Measurements from ENCODE around the gene MFN1.
"Not testable (repeated sequence)": the region's sequence is repeated elsewhere in the genome, so short reads cannot be mapped to it uniquely, and the experiment has no call there.

Gene MFN1

DNA sequence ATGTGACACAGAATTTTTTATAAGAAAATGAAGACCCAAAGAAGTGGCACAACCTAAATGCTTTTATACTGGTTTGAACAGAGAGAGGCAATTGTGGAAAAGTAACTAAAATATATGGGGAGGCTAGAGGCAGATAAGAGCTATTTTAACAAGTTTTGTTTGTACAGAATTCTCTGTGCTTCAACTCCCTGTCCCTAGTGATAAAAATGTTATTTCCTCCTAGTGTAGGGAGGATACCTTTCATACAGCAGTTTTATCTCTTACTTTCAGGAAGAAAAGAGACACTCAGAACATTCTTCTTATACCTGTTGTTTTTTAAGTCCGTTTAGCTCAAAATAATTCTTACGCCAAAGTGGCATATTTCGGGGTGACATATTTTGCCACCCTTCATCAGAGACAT, 45.9 kb upstream of the MFN1 start:
- Histone ChIP-seq H3K4me1 (ENCODE audit: control insufficient read depth in 1 of 2, insufficient read depth in 2 of 2, low read length in 2 of 2) (peaks cover 0 to 2% of the 10 kb centered on the region in 2 experiments), H2BK12ac (ENCODE audit: low read length) (no peak overlapping the region), H2BK5ac (ENCODE audit: low read depth, low read length, poor library complexity) (no peak overlapping the region), H3K36me3 (ENCODE audit: control insufficient read depth in 1 of 2, insufficient read depth in 2 of 2, low read length in 2 of 2) (no peaks in the 10 kb centered on the region), H2AFZ (ENCODE audit: insufficient read depth, low read length, poor library complexity) (no peak overlapping the region), H3K18ac (ENCODE audit: low read length) (no peak overlapping the region), H3K4me2 (ENCODE audit: low read length) (no peak overlapping the region), H2AK5ac (ENCODE audit: low read length) (no peak overlapping the region), H3K4me3 (ENCODE audit: low read depth, low read length) (no peak overlapping the region), H3K9me3 (ENCODE audit: insufficient read depth, low read depth, low read length) (no peaks in the 10 kb centered on the region), H3K79me1 (ENCODE audit: low read length) (no peaks in the 10 kb centered on the region), H4K91ac (ENCODE audit: low read depth, low read length) (no peak overlapping the region), H2BK120ac (ENCODE audit: insufficient read depth, low read length, poor library complexity) (no peak overlapping the region), H3K14ac (ENCODE audit: low read length) (no peak overlapping the region), H4K8ac (ENCODE audit: low read depth, low read length) (no peak overlapping the region), H3K4ac (ENCODE audit: low read depth, low read length) (no peak overlapping the region), H3K79me2 (ENCODE audit: control insufficient read depth, insufficient read depth, low read length, poor library complexity) (no peaks in the 10 kb centered on the region), H3K23ac (ENCODE audit: low read length) (no peak overlapping the region), H4K12ac (ENCODE audit: low read depth, low read length) (no peak overlapping the region), H3K9ac (ENCODE audit: low read length) (no peak overlapping the region), H3K27ac (ENCODE audit: low read depth, low read length) (no peak overlapping the region), H3K27me3 (ENCODE audit: insufficient read depth, low read length) (no peaks in the 10 kb centered on the region)
- no peak for DNase-seq
- WGBS (ENCODE audit: extremely low coverage, insufficient coverage, insufficient read length): no CpG with 5 or more reads among the region's 3 CpGs

GRCh38 chr3:179302111-179302510, 45.4 kb upstream of the MFN1 start:
- Histone ChIP-seq H3K9me3 (ENCODE audit: insufficient read depth, low read depth, low read length) (no peaks in the 10 kb centered on the region), H2BK120ac (ENCODE audit: insufficient read depth, low read length, poor library complexity) (no peak overlapping the region), H2BK5ac (ENCODE audit: low read depth, low read length, poor library complexity) (no peak overlapping the region), H3K23ac (ENCODE audit: low read length) (no peak overlapping the region), H2AK5ac (ENCODE audit: low read length) (no peak overlapping the region), H3K18ac (ENCODE audit: low read length) (no peak overlapping the region), H2AFZ (ENCODE audit: insufficient read depth, low read length, poor library complexity) (no peak overlapping the region), H3K27ac (ENCODE audit: low read depth, low read length) (no peak overlapping the region), H3K4me3 (ENCODE audit: low read depth, low read length) (no peak overlapping the region), H4K91ac (ENCODE audit: low read depth, low read length) (no peak overlapping the region), H3K14ac (ENCODE audit: low read length) (no peak overlapping the region), H2BK12ac (ENCODE audit: low read length) (no peak overlapping the region), H3K79me2 (ENCODE audit: control insufficient read depth, insufficient read depth, low read length, poor library complexity) (no peaks in the 10 kb centered on the region), H3K27me3 (ENCODE audit: insufficient read depth, low read length) (no peaks in the 10 kb centered on the region), H3K4ac (ENCODE audit: low read depth, low read length) (no peak overlapping the region), H3K4me2 (ENCODE audit: low read length) (no peak overlapping the region), H4K12ac (ENCODE audit: low read depth, low read length) (no peak overlapping the region), H4K8ac (ENCODE audit: low read depth, low read length) (no peak overlapping the region), H3K79me1 (ENCODE audit: low read length) (no peaks in the 10 kb centered on the region), H3K9ac (ENCODE audit: low read length) (no peak overlapping the region), H3K36me3 (ENCODE audit: control insufficient read depth in 1 of 2, insufficient read depth in 2 of 2, low read length in 2 of 2) (no peaks in the 10 kb centered on the region), H3K4me1 (ENCODE audit: control insufficient read depth in 1 of 2, insufficient read depth in 2 of 2, low read length in 2 of 2) (peaks cover 0 to 2% of the 10 kb centered on the region in 2 experiments)
- DNase-seq: no peak
- WGBS (ENCODE audit: extremely low coverage, insufficient coverage, insufficient read length): no CpG with 5 or more reads among the region's 7 CpGs

DNA sequence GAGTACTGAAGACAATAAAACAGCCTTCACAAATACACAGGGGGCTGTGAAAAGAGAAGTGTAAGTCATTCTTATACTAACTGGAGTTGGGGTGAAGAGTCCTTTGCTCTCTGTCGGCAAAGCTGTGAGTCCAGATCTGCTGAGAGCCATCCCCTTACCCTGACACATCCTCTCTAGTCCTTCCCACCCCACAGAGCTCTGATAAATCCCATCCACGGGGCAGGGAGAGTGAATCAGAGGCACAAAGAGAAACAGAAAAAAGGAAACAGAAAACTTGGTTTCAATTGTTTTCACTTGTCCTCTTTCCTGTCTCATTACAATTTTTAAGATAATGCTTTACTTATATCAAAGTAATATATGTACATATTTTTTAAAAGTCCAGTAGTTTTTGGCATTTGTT, 42.9 kb upstream of the MFN1 start:
- no peak overlapping the region for H3K23ac ChIP-seq (ENCODE audit: low read length)
- no peaks in the 10 kb centered on the region for H3K79me1 ChIP-seq (ENCODE audit: low read length)
- no peak overlapping the region for H3K14ac ChIP-seq (ENCODE audit: low read length)
- no peaks in the 10 kb centered on the region for H3K9me3 ChIP-seq (ENCODE audit: insufficient read depth, low read depth, low read length)
- H2AFZ ChIP-seq (ENCODE audit: insufficient read depth, low read length, poor library complexity): no peak overlapping the region
- no peaks in the 10 kb centered on the region for H3K36me3 ChIP-seq (ENCODE audit: control insufficient read depth in 1 of 2, insufficient read depth in 2 of 2, low read length in 2 of 2)
- no peak overlapping the region for H3K4me2 ChIP-seq (ENCODE audit: low read length)
- H2BK12ac ChIP-seq (ENCODE audit: low read length): no peak overlapping the region
- H4K8ac ChIP-seq (ENCODE audit: low read depth, low read length): no peak overlapping the region
- H3K27ac ChIP-seq (ENCODE audit: low read depth, low read length): no peak overlapping the region
- DNase-seq: no peak
- H2BK5ac ChIP-seq (ENCODE audit: low read depth, low read length, poor library complexity): no peak overlapping the region
- no peak overlapping the region for H4K12ac ChIP-seq (ENCODE audit: low read depth, low read length)
- no peaks in the 10 kb centered on the region for H3K79me2 ChIP-seq (ENCODE audit: control insufficient read depth, insufficient read depth, low read length, poor library complexity)
- H3K4me1 ChIP-seq (ENCODE audit: control insufficient read depth in 1 of 2, insufficient read depth in 2 of 2, low read length in 2 of 2): peaks cover 0 to 2% of the 10 kb centered on the region in 2 experiments
- no peak overlapping the region for H2BK120ac ChIP-seq (ENCODE audit: insufficient read depth, low read length, poor library complexity)
- H2AK5ac ChIP-seq (ENCODE audit: low read length): no peak overlapping the region
- WGBS (ENCODE audit: extremely low coverage, insufficient coverage, insufficient read length): no CpG with 5 or more reads among the region's 2 CpGs
- H3K9ac ChIP-seq (ENCODE audit: low read length): no peak overlapping the region
- H3K18ac ChIP-seq (ENCODE audit: low read length): no peak overlapping the region
- H4K91ac ChIP-seq (ENCODE audit: low read depth, low read length): no peak overlapping the region
- H3K27me3 ChIP-seq (ENCODE audit: insufficient read depth, low read length): no peaks in the 10 kb centered on the region
- H3K4me3 ChIP-seq (ENCODE audit: low read depth, low read length): no peak overlapping the region
- no peak overlapping the region for H3K4ac ChIP-seq (ENCODE audit: low read depth, low read length)

DNA sequence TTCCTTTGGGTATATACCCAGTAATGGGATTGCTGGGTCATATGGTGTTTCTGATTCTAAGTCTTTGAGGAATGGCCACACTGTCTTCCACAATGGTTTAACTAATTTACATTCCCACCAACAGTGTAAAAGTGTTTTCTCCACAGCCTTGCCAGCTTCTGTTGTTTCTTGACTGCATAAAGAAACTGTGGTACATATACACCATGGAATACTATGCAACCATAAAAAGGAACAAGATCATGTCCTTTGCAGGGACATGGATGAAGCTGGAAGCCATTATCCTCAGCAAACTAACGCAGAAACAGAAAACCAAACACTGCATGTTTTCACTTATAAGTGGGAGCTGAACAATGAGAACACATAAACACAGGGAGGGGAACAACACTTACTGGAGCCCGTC, 40.1 kb upstream of the MFN1 start:
- not testable (repeated sequence) for H3K9me3 ChIP-seq (ENCODE audit: insufficient read depth, low read depth, low read length); H3K4me1 ChIP-seq (ENCODE audit: control insufficient read depth in 1 of 2, insufficient read depth in 2 of 2, low read length in 2 of 2); H3K4me3 ChIP-seq (ENCODE audit: low read depth, low read length); H3K18ac ChIP-seq (ENCODE audit: low read length); H3K36me3 ChIP-seq (ENCODE audit: control insufficient read depth in 1 of 2, insufficient read depth in 2 of 2, low read length in 2 of 2); H2BK120ac ChIP-seq (ENCODE audit: insufficient read depth, low read length, poor library complexity); H3K27ac ChIP-seq (ENCODE audit: low read depth, low read length); H3K27me3 ChIP-seq (ENCODE audit: insufficient read depth, low read length); H3K79me1 ChIP-seq (ENCODE audit: low read length); H3K4me2 ChIP-seq (ENCODE audit: low read length); H2AFZ ChIP-seq (ENCODE audit: insufficient read depth, low read length, poor library complexity); H4K12ac ChIP-seq (ENCODE audit: low read depth, low read length); H2AK5ac ChIP-seq (ENCODE audit: low read length); H2BK12ac ChIP-seq (ENCODE audit: low read length); H3K79me2 ChIP-seq (ENCODE audit: control insufficient read depth, insufficient read depth, low read length, poor library complexity); H3K4ac ChIP-seq (ENCODE audit: low read depth, low read length); H3K14ac ChIP-seq (ENCODE audit: low read length); H2BK5ac ChIP-seq (ENCODE audit: low read depth, low read length, poor library complexity); H3K9ac ChIP-seq (ENCODE audit: low read length); H3K23ac ChIP-seq (ENCODE audit: low read length); H4K8ac ChIP-seq (ENCODE audit: low read depth, low read length); DNase-seq; H4K91ac ChIP-seq (ENCODE audit: low read depth, low read length)
- WGBS (ENCODE audit: extremely low coverage, insufficient coverage, insufficient read length): no CpG with 5 or more reads among the region's 2 CpGs
